IMR-90 (cell line): ENCODE measurements around the gene UVSSA. TPM values are rescaled to one million over a fixed set of nuclear protein-coding genes. Genes with fewer than 3 reads are reported as not detected.

Experiments used
- ATAC-seq: fragments of 200-7000 bp; cut with Tn5 transposase; 2 replicates; pipeline ENCODE4 v1.9.1; 2020; ENCODE audit warnings: low read depth, mild to moderate bottlenecking, moderate library complexity
- BruUV-seq: library from RNA; stranded (reverse); fragments of 400-500 nt; replicated peaks from 2 replicates; lab custom pipeline; 2021; lab: Mats Ljungman, UMichigan
- CTCF ChIA-PET: fragments of 300-600 bp; formaldehyde crosslinking; extraction: SDS; loops from one replicate; lab custom pipeline; 2021; ENCODE audit warnings: antibody characterized with exemption; lab: Yijun Ruan, JAX
- POLR2A ChIA-PET: fragments of 300-600 bp; sonication (Branson Sonifier 250); formaldehyde crosslinking; loops from one replicate; lab custom pipeline; 2022; ENCODE audit warnings: antibody characterized with exemption; ENCODE audit not compliant: unreplicated experiment; lab: Charles Lee
- DNase-seq: peaks from one replicate; pipeline ENCODE4 v3.0.0; 2013
- H2AFZ ChIP-seq: replicated peaks from 2 replicates; pipeline ENCODE3; 2013; ENCODE audit warnings: low read length, mild to moderate bottlenecking; ENCODE audit not compliant: poor library complexity
- H2AK5ac ChIP-seq: 2 replicates; pipeline ENCODE4 v1.6.1; 2013; ENCODE audit warnings: low read depth, low read length, inconsistent platforms
- H2AK9ac ChIP-seq: replicated peaks from 2 replicates; pipeline ENCODE3; 2013; ENCODE audit warnings: mild to moderate bottlenecking, low read depth, low read length, moderate library complexity; ENCODE audit not compliant: poor library complexity
- H2BK120ac ChIP-seq: 2 replicates; pipeline ENCODE4 v1.6.1; 2013; ENCODE audit warnings: low read depth, low read length, inconsistent platforms
- H2BK15ac ChIP-seq: 3 replicates; pipeline ENCODE4 v1.6.1; 2013; ENCODE audit warnings: low read depth, low read length, inconsistent platforms
- H2BK20ac ChIP-seq: 2 replicates; pipeline ENCODE4 v1.6.1; 2013; ENCODE audit warnings: low read depth, mild to moderate bottlenecking, inconsistent platforms, low read length, moderate library complexity
- H2BK5ac ChIP-seq: 2 replicates; pipeline ENCODE4 v1.6.1; 2013; ENCODE audit warnings: mild to moderate bottlenecking, low read depth, low read length, inconsistent platforms; ENCODE audit not compliant: poor library complexity, severe bottlenecking
- H3K14ac ChIP-seq: replicated peaks from 2 replicates; pipeline ENCODE4 v1.6.1; 2013; ENCODE audit warnings: low read depth, low read length, inconsistent platforms
- H3K18ac ChIP-seq: 2 replicates; pipeline ENCODE4 v1.6.1; 2013; ENCODE audit warnings: low read depth, low read length, control low read depth
- H3K23ac ChIP-seq: 2 replicates; pipeline ENCODE4 v1.6.1; 2013; ENCODE audit warnings: low read depth, low read length, inconsistent platforms
- H3K27ac ChIP-seq: 2 replicates; pipeline ENCODE4 v1.5.1; 2013; ENCODE audit warnings: mild to moderate bottlenecking, control low read depth, low read length; ENCODE audit not compliant: insufficient read depth
- H3K27me3 ChIP-seq: 2 replicates; pipeline ENCODE4 v1.6.1; 2013; ENCODE audit warnings: low read length; ENCODE audit not compliant: control insufficient read depth, insufficient read depth
- H3K36me3 ChIP-seq: 2 replicates; pipeline ENCODE4 v1.6.1; 2013; ENCODE audit warnings: low read length, mixed read lengths; ENCODE audit not compliant: control insufficient read depth, insufficient read depth
- H3K4ac ChIP-seq: 2 replicates; pipeline ENCODE4 v1.6.1; 2013; ENCODE audit warnings: low read depth, low read length, inconsistent platforms
- H3K4me1 ChIP-seq: 2 replicates; pipeline ENCODE4 v1.6.1; 2013; ENCODE audit warnings: low read length, mixed read lengths; ENCODE audit not compliant: control insufficient read depth, insufficient read depth
- H3K4me2 ChIP-seq: 2 replicates; pipeline ENCODE4 v1.6.1; 2013; ENCODE audit warnings: low read depth, mild to moderate bottlenecking, control low read depth, low read length, moderate library complexity
- H3K4me3 ChIP-seq: 2 replicates; pipeline ENCODE4 v1.5.1; 2013; ENCODE audit warnings: low read depth, mild to moderate bottlenecking, control low read depth, low read length, moderate library complexity; ENCODE audit not compliant: insufficient read depth
- H3K56ac ChIP-seq: 2 replicates; pipeline ENCODE4 v1.6.1; 2013; ENCODE audit warnings: low read length, inconsistent platforms; ENCODE audit not compliant: insufficient read depth; ENCODE audit errors: extremely low read depth
- H3K79me1 ChIP-seq, 2 experiments: 2 replicates each; pipeline ENCODE4 v1.6.1; 2013; ENCODE audit warnings: low read length in 2 of 2, inconsistent platforms in 1 of 2, low read depth in 1 of 2
- H3K9ac ChIP-seq: 2 replicates; pipeline ENCODE4 v1.6.1; 2013; ENCODE audit warnings: low read depth, low read length, control low read depth
- H3K9me1 ChIP-seq: 2 replicates; pipeline ENCODE4 v1.6.1; 2013; ENCODE audit warnings: low read length, inconsistent platforms; ENCODE audit not compliant: insufficient read depth
- H3K9me3 ChIP-seq: 2 replicates; pipeline ENCODE4 v1.6.1; 2013; ENCODE audit warnings: low read length; ENCODE audit not compliant: control insufficient read depth, insufficient read depth
- H4K20me1 ChIP-seq: 2 replicates; pipeline ENCODE4 v1.6.1; 2013; ENCODE audit warnings: low read length, inconsistent platforms; ENCODE audit not compliant: insufficient read depth
- H4K5ac ChIP-seq: 2 replicates; pipeline ENCODE4 v1.6.1; 2013; ENCODE audit warnings: mild to moderate bottlenecking, low read depth, low read length, control low read depth
- H4K8ac ChIP-seq, 2 experiments: 2 replicates each; pipeline ENCODE4 v1.6.1; 2013; ENCODE audit warnings: low read depth in 2 of 2, low read length in 2 of 2, control low read depth in 1 of 2, inconsistent platforms in 1 of 2
- H4K91ac ChIP-seq: 2 replicates; pipeline ENCODE4 v1.6.1; 2013; ENCODE audit warnings: low read depth, low read length, inconsistent platforms; ENCODE audit not compliant: insufficient read depth
- BHLHE40 ChIP-seq: fragments of 150-350 bp; IDR thresholded peaks from 2 replicates; pipeline ENCODE4 v1.6.1; 2016; ENCODE audit warnings: mild to moderate bottlenecking, low read depth, low read length
- CHD1 ChIP-seq: IDR thresholded peaks from 2 replicates; pipeline ENCODE4 v1.6.1; 2012; ENCODE audit warnings: low read depth, low read length, improper control_type of control experiment
- CTCF ChIP-seq: conservative IDR thresholded peaks from 2 replicates; pipeline ENCODE4 v1.5.1; 2012; ENCODE audit warnings: mild to moderate bottlenecking, low read depth, low read length, improper control_type of control experiment
- MAZ ChIP-seq: IDR thresholded peaks from 2 replicates; pipeline ENCODE4 v1.6.1; 2012; ENCODE audit warnings: low read depth, mild to moderate bottlenecking, low read length, improper control_type of control experiment, moderate library complexity, borderline replicate concordance
- RCOR1 ChIP-seq: IDR thresholded peaks from 2 replicates; pipeline ENCODE4 v1.6.1; 2012; ENCODE audit warnings: mild to moderate bottlenecking, low read length, improper control_type of control experiment; ENCODE audit not compliant: insufficient replicate concordance
- WGBS, 2 experiments: methylation state at CpG; one replicate each; pipeline versions ENCODE4 v1.1.5 to v1.1.7; 2013; ENCODE audit warnings: missing lambda C conversion rate in 2 of 2; ENCODE audit not compliant: insufficient read length in 1 of 2; ENCODE audit errors: extremely low coverage in 2 of 2; 5-methylcytosine and 5-hydroxymethylcytosine counted together
- dilution Hi-C: fragments of 300-500 bp; cut with HindIII; formaldehyde crosslinking; loops from one replicate; pipeline ENCODE4 v1.14.3; 2018; ENCODE audit warnings: low sequenced_read_pairs; ENCODE audit not compliant: unreplicated experiment
- in situ Hi-C: fragments of 300-500 bp; cut with MboI; formaldehyde crosslinking; loops from 3 replicates; pipeline ENCODE4 v1.14.3; 2019; ENCODE audit warnings: low sequenced_read_pairs, inconsistent platforms, mixed read lengths
- intact Hi-C: fragments of 100-400 bp; cut with micrococcal nuclease; formaldehyde crosslinking; loops from 2 replicates; pipeline ENCODE4 v1.10.0; 2022
- polyA plus RNA-seq, 3 experiments: library from polyadenylated mRNA; depleted of rRNA; stranded (reverse); fragments of >200 nt; gene quantifications; 2 replicates each; pipeline ENCODE4 v1.2.3, GENCODE V29; 2012; ENCODE audit warnings: low replicate concordance in 1 of 3
- total RNA-seq: library from RNA; depleted of rRNA; stranded (reverse); fragments of >200 nt; gene quantifications from 2 replicates; pipeline ENCODE4 v1.2.3, GENCODE V29; 2012

The UVSSA gene
- total and polyA plus RNA-seq, 2 of the 4 experiments (the other 2 are of a cell fraction) = 1.4 to 8.4 TPM

GRCh38 chr4:1370321-1371124 is 23.5 kb downstream of the UVSSA start:
- Histone ChIP-seq H3K9ac (no peak overlapping the region), H4K8ac (no peak overlapping the region), H4K91ac (no peak overlapping the region), H3K27me3 (no peaks in the 10 kb centered on the region), H2AK9ac (no peak overlapping the region), H3K23ac (no peak overlapping the region), H3K36me3 (peaks cover 27% of the 10 kb centered on the region), H3K18ac (no peak overlapping the region), H2BK15ac (no peak overlapping the region), H3K9me1 (no peaks in the 10 kb centered on the region; the same call in 1 of the 2 replicates), H3K4ac (no peak overlapping the region), H3K4me1 (no peaks in the 10 kb centered on the region), H2BK120ac (no peak overlapping the region), H3K4me3 (no peak overlapping the region), H4K20me1 (no peaks in the 10 kb centered on the region), H4K5ac (no peak overlapping the region), H2BK5ac (no peak overlapping the region), H2BK20ac (no peak overlapping the region), H3K14ac (no peak overlapping the region), H3K79me1 (no peaks in the 10 kb centered on the region), H2AFZ (no peak overlapping the region), H3K4me2 (no peak overlapping the region), H3K9me3 (no peaks in the 10 kb centered on the region; the same call in 1 of the 2 replicates), H3K56ac (no peak overlapping the region), H3K27ac (no peak overlapping the region), H2AK5ac (no peak overlapping the region)
- POLR2A ChIA-PET = no interaction called here
- in situ Hi-C loops = no loop called here
- intact Hi-C loops = no loop called here
- dilution Hi-C loops = no loop called here
- DNase-seq (no peak), ATAC-seq (no peak)
- CTCF ChIA-PET = no interaction called here
- no TSS peak for BruUV-seq
- no peak for TF ChIP-seq MAZ
- TF ChIP-seq BHLHE40 = no peak
- no peak for TF ChIP-seq CTCF
- TF ChIP-seq CHD1 = no peak
- TF ChIP-seq RCOR1 = no peak
- 91% methylated on average over 13 of the region's 29 CpGs; no CpG with 5 or more reads in 1 of the 2 experiments for WGBS, 2 experiments
